Astrocyte of the cerebellum (primary cell): ENCODE data around the gene TLE3.

ENCODE experiments used
- DNase-seq: peaks from one replicate; pipeline ENCODE4 v3.0.0-alpha.2; 2011; ENCODE audit warnings: low read depth
- H3K4me3 ChIP-seq: 2 replicates; pipeline ENCODE4 v1.5.1; 2011; ENCODE audit warnings: mild to moderate bottlenecking, low read depth, low read length, moderate library complexity
- in situ Hi-C: cut with HindIII; loops from 2 replicates; pipeline ENCODE4 v1.10.0; 2017; ENCODE audit warnings: low sequenced_read_pairs
- TF ChIP-seq, protein P1 (sequence below): IDR thresholded peaks from 2 replicates; pipeline ENCODE4 v1.5.1; 2012; ENCODE audit warnings: low read length, low read depth, moderate library complexity, mild to moderate bottlenecking; ENCODE audit errors: missing control alignments

TLE3 gene

DNA sequence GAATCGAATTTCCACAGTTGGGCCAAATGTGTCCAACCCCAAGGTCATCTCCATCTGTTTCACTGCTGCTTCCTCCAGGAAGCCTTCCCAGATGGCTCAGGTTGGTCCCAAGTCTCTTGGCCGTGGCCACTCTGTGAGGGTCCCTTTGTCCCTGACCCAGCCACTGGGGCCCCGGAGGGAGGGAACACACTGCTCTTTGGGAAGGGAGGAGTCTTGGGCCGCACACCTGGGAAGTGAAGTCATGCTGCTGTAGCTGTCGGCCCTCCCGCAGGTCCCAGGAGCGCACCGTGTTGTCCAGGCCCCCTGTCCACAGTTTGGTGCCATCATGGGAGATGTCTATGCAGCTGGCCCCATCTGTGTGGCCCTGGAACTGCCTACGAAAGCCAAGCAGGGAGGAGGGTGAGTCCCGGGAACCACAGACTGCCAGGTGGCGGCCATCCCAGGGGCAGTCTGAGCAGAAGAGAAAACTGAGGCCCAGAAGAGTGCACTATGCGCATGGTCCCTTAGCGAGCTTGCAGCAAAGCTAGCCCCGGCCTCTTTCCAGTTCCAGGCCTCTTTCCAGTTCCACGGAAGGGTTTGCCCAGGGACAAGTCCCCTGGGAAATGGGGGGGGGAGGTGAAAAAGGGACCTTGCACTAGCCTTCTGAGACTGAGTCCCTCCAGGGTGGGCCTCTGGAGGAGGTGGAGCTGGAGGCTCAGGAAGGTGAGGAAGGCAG, 44.6 kb downstream of the TLE3 start:
- in situ Hi-C loops: no loop called here
- DNase-seq: no peak
- H3K4me3 ChIP-seq: no peak overlapping the region
- TF ChIP-seq, protein P1, sequence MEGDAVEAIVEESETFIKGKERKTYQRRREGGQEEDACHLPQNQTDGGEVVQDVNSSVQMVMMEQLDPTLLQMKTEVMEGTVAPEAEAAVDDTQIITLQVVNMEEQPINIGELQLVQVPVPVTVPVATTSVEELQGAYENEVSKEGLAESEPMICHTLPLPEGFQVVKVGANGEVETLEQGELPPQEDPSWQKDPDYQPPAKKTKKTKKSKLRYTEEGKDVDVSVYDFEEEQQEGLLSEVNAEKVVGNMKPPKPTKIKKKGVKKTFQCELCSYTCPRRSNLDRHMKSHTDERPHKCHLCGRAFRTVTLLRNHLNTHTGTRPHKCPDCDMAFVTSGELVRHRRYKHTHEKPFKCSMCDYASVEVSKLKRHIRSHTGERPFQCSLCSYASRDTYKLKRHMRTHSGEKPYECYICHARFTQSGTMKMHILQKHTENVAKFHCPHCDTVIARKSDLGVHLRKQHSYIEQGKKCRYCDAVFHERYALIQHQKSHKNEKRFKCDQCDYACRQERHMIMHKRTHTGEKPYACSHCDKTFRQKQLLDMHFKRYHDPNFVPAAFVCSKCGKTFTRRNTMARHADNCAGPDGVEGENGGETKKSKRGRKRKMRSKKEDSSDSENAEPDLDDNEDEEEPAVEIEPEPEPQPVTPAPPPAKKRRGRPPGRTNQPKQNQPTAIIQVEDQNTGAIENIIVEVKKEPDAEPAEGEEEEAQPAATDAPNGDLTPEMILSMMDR: no peak

DNA sequence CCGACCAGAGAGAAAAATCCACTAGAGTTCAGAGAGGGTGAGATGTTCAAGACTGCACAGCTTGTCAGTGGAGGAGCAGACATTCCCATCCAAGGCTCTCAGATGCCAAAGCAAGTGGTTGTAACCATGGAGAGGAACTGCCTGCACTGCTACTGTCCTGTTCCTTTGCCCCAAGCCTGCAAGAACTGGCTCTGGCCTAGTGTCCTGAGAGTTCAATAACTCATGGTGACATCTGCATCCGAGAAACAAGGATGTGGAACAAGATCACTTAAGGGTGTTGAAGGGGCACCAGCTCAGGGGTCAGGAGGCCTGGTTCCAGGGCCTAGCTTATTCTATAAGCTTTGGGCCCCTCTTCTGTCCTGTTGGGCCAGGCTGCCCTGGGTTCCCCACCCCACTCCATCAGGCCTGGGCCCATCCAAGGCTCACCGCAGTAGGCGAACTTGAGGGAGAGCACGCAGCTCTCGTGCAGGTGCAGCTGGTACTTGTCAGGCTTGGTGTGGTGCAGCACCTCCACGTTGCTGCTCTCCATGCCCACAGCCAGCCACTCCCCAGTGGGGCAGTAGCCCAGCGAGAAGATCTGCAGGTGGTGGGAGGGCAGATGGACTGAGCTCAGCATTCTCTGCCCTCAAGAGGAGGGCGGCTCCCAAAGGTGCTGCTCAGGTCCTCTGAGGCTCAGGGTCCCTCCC, 45.6 kb downstream of the TLE3 start:
- no peak overlapping the region for H3K4me3 ChIP-seq
- in situ Hi-C loops: no loop called here
- DNase-seq: no peak
- TF ChIP-seq, protein P1: no peak

DNA sequence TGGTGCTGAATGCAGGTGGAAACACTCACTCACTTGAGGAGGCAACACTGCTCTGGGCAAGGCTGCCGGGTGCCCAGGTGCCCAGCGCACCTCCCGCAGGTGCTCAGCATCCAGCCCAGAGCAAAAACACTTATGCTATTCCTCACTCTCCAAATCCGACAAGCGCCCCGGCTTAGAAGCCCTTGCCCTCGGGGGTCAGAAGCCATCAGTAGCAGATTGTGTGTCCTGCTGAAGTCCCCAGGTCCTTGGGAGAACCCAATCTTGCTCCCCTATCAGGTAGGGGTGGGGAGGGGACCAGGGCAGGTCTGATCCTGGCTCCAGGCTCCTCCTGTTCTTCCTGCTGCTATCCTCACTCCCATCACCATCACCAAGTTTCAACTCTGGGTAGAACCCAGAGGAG, 46.7 kb downstream of the TLE3 start:
- in situ Hi-C loops: no loop called here
- TF ChIP-seq, protein P1: no peak

DNA sequence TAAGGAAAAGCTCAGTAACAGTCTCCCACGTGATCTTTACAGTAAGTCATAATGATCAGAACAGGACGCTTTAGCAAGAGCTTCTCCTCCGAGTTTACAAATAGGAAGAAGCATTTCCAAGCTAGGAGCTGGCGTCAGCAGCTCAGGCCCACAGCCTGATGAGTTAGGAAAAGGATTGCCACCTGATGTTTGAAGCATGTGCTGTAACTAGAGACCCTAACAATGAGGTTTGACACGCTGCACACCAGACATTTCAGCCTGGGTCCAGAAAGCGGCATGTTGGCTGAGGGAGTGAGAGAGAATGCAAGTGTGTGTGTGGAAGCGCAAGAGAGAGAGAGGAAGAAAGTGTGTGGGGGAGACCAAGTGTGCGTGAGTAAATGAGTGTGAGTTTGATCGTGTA, 47.3 kb downstream of the TLE3 start:
- H3K4me3 ChIP-seq: no peak overlapping the region
- in situ Hi-C loops: no loop called here
- DNase-seq: no peak
- TF ChIP-seq, protein P1: no peak

More for the DNA sequence above, 46.7 kb downstream of the TLE3 start:
- DNase-seq: no peak
- H3K4me3 ChIP-seq: no peak overlapping the region

DNA sequence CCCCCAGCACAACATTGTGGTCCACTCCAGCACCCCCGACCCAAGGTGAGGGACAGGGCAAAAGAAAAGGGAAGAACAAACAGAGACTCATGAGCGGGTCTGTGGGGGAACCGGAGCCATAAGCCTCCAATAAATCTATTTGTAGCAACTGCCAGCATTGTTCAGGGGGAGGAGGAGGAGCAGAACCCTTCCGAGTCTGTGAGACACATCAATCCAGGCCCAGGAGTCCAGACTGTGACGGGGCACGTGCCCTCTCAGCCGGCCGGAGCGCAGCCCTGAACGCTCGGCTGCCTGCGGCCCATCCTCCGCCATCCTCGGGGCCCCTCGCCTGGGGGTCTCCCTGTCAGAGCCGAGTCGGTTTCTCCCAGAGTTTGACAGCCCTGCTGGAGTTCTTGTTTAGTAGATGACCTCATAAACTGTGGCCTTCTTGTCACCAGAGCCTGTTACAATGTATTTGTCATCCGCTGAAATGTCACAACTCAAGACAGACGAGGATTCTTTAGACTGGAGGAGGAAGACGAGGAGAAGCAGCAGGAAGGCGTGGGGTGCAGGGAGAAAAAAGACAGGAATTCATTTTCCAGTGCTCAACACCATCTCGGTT, 47.9 kb downstream of the TLE3 start:
- no peak for DNase-seq
- H3K4me3 ChIP-seq: no peak overlapping the region
- in situ Hi-C loops: no loop called here
- TF ChIP-seq, protein P1: no peak

DNA sequence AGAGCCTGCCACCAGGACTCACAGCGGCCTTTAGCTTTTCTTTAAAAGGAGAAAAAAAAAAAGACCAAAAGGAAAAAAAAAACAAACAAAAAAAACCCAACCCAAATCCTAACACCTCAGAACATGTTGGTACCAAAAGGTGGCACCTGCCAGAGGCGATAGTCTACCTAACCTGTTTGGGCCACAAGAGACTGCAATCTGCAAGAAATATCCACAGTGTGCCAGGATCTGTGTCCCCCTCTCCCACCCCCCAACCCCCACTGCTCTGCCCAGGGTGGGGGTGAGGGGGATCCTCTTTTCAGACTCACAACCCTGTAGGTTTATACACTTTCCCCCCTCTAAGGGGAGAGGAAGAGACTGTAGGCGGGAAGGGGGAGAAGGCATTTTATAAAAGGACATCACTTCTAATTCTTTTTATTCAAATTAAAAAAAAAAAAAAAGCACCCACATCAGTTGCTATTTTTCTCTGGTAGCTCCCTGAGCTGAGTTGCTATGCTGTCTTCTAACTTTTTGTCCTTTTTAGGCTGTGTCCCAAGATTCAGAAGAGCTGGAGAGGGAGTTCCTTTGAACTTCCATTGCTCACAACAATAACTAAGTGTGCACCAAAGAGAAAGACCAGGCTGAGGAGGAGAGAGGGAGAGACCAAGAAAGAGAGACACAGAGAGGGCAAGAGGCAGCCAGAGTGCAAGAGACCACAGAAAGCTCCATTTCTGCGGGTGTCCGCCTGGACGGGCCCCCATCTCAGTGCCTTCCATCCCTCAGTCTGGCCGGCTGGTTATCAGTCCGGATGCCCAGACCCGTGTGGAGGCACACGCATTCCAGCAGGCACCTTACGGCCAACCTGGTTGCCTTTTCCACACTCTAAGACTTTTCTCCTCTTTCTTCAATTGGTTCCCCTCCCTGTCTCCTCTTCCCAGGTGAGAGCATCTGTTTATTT, 48.9 kb downstream of the TLE3 start:
- no peak overlapping the region for H3K4me3 ChIP-seq
- in situ Hi-C loops: no loop called here
- TF ChIP-seq, protein P1: no peak
- DNase-seq: no peak
